Caki2 (cell line): ENCODE data around the gene TXNL4A. TPM values are rescaled to one million over a fixed set of nuclear protein-coding genes. Genes with fewer than 3 reads are reported as not detected.

Experiments
- DNase-seq: peaks from one replicate; pipeline ENCODE4 v3.0.0-alpha.2; 2015; ENCODE audit warnings: low read depth
- in situ Hi-C: cut with HindIII; loops from 2 replicates; pipeline ENCODE4 v1.10.0; 2016; ENCODE audit warnings: low sequenced_read_pairs, low pct_unique_long_range_greater_than_20kb, mixed read lengths
- total RNA-seq: library from RNA; depleted of rRNA; stranded (reverse); fragments of >200 nt; shearing (Covaris generic); gene quantifications from 2 replicates; pipeline ENCODE4 v1.2.3, GENCODE V29; 2014; ENCODE audit warnings: low replicate concordance

The TXNL4A gene
- total RNA-seq, 1 experiment from 2014 or later, result 120 TPM

DNA sequence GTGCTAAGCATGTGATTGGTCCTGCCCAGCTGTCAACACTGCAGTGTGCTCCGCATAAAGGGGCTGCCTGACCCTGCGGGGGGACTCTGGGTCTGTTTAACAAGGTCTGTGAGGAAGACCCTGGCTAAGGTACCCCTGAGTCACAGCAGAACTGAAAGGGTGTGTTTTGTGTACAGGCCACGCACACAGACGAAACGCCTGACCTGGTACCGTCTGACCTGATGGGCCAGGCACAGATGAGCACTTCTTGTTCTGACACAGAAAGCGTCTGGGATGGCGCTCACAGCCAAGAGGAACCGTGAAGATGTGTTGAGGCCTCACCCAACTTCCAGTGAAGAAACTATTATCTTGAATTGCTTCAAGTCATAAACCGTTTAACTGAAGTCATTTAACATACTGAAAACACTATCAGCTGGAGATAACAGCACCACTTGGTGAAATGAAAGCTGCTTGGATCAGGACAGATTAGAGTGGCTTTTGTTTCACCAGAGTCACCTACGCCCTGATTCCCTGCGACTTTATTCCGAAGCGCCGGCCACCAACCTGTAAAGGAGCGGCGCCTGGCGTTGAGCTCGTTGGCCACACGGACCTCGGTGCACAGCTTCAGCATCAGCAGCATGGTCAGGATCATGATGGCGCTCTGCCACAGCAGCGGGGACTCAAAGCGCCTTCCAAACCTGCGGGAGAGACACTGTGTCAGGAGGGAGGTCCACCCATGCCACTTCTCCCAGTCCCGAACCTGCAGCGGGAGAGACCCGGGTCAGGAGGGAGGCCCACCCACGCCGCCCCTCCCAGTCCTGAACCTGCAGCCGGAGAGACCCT is 45.4 kb downstream of the TXNL4A start:
- in situ Hi-C loops, result no loop called here
- DNase-seq, result no peak

DNA sequence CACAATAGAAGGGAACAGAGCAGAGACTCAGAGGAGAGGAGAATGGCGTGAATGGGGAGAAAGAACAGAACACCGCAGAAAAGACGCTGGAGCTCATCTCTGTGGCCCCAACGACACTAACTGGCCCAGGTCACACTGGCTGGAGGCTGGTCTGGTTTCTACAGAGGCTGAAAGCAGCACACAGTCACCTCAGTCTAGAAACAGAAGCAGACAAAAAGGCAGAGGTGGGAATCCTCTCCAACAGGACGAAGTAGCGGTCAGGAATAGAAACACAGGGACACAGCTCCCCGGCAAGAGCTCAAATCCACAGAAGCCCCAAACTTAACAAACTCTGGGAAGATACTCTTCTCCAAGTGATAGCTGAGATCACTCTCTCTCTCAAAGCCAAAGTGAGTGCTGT is 46.2 kb downstream of the TXNL4A start:
- no peak for DNase-seq
- in situ Hi-C loops, result no loop called here

DNA sequence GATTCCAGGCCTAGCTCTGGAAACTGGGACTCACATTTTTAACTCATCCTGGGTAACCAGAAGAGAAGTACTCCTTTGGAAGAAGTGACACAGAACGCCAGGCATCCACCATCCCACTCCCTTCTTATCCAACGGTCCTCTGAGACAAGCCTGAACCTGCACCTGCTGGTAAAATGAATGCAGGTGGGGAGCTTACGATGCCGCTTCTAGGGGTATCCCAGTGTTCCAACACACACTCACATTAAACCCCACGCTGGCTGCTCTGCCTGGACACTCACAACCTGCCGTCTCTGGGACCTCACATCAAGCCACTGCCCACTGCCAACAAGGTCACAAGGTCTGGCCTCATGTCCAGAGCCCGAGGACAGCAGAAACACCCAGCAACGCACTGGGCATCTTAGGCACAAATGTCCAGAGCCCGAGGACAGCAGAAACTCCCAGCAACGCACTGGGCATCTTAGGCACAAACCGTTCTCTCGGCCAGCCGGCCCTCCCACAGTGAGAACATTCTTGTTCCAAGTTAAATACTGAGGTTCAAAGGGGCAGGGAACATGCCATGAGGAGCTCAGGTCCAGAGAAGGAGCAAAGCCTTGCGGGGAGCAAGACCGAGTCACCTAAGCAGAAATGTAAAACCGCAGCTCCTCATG is 46.8 kb downstream of the TXNL4A start:
- in situ Hi-C loops, result no loop called here
- DNase-seq, result no peak

DNA sequence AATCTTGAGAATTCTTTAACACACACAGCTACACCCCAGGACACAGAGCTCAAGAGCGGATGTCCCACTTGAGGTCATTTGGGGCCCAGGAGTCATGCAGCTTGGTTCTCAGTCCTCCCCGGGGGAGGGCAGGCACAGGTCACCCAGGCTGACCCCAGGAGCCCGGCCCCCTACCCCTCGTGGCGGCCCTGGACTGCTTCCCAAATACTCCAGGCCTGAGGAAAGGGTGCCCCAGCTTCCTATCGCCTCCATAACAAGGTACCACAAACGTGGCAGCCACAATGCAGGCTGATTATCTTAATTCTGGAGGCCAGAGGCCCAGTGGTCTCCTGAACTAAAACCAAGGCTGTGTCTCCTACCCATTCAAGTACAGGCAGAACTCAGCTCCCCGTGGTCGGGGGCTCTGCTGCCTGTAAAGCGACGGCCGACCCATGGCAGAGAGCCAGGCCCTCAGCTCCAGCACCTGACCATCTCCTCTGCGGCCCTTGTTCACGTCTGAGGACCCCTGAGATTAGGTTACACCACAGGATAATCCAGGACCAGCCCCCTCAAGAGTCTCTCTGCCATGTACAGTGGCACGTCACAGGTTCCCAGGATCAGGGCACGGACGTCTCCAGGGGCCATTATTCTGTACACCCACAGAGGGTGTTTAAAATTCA is 47.4 kb downstream of the TXNL4A start:
- in situ Hi-C loops, result no loop called here
- DNase-seq, result no peak

DNA sequence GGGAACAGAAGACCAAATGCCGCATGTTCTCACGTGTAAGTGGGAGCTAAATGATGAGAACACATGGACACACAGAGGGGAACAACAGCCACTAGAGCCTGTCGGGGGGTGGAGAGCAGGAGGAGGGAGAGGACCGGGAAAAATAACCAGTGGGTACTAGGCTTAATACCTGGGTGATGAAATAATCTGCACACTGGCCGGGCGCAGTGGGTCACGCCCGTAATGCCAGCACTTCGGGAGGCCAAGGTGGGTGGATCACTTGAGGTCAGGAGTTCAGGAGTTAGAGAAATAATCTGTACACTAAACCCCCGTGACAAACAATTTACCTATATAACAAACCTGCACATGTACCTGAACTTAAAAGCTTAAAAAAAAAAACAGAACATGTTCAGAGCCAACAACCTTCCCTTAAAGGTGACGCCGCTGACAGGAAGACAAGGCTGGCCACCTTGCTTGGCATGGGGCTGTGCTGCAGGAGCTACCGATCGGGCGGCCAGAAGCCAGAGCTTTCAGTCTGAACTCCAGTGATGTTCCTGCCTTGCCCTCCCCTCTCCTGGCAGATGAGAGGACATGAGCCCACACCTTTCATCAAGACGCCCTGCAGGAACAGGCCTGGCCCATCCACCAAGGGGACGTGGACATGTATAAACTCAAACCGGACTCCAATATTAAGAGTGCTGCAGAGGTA is 48.1 kb downstream of the TXNL4A start:
- no peak for DNase-seq
- in situ Hi-C loops, result no loop called here

DNA sequence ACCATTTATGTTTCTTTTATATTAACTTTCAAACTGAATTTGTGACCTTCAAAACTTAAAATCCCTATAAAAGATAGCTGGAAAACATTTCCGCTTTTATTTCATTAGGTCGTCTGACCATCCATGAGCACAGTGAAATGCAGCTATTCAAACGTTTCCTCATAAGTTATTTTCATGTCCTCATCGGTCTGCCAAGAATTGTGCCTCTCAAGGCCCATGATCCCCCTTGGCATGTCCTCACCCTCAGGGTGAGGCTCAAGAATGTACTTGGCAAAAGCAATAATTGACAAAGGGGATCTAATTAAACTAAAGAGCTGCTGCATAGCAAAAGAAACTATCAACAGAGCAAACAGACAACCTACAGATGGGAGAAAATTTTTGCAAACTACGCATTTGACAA is 49.3 kb downstream of the TXNL4A start:
- no peak for DNase-seq
- in situ Hi-C loops, result no loop called here

DNA sequence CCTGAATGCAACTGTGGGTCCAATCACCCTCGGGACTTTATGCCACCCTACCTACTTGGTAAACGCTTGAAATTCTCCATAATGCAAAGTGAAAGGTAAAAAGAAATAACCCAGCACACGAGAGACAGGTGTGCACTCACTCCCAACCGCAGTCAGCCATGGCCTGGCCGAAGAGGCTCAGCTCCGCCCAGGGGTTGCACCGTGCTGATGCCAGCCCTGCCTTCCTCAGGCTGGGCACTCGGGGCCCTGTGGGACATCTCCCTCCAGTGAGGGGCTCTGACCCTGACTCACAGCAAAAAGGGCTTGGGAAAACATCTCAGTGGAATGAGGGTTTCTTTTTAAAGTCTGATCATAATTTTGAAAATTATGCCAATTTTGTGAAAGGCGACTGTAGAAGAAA is 50.2 kb downstream of the TXNL4A start:
- in situ Hi-C loops, result no loop called here
- no peak for DNase-seq

DNA sequence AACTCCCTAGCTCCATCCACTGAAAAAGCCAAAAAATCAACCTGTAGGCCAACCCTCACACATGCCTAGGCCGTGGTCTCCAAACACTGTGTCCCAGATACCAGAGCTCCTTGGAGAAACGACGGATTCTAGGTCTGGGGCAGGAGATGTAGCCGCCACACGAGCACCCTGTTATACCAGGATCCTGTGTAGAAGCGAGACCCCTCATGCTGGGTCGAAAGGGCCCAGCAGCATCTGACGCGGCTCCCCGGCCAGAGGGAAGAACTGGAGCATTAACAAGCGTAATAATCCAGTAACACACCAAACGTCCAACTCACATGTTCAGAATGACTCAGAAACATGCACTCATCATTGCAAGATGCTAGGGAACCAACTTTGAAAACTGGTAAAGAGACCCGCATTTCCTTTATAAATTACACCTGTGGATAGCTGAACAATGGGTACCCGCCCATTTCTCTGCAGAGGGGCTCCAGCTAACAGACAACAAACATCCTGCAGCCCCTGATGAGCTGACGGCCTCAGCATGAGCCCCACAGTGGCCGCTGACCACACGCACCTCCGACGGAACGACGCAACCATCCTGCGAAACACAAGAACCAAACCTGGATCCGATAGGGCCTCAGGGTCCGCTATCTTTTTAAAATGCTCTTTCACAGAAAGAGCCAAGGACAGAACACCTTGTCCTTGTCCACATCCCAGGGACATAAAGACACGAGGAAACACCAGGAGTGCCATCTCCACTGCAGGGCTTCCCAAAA is 51.1 kb downstream of the TXNL4A start:
- in situ Hi-C loops, result no loop called here

DNA sequence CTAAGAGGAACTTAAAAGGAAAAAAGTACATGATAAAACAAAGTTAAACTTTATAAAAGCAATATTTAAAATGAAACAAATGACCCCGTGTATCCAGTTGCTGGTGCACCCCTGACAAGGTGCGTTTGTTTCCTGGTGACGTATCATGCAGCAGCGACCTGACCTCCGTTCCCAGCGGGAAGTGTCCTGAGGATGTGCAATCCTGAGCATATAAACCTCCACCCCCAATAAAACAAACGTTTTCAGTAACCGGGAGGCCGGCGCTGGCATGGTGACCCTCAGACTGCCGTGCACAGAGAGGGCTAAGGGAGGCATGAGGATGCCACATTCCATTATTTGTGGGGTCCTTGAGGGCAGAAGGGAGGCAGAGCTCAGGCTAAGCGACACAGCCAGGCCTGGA is 51.7 kb downstream of the TXNL4A start:
- DNase-seq, result no peak
- in situ Hi-C loops, result no loop called here

More for the DNA sequence above, 51.1 kb downstream of the TXNL4A start:
- no peak for DNase-seq

DNA sequence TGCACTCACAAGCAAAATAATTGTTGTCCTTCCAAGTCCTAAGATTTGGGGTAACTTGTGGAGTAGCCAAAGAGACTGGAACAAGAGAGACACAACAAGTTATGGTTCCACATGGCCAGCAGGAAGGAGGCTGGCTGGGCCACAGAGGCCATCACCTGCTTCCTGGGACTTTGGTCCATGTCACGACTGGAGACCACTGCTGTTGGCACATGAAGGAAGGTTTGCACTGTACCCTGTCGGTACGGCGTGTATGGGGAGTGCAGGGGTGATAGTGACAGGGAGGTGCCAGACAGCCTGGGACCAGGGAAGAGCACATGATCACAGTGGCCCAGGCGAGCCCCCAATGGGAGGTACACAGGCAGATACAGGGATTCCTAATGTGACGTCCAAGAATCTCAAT is 52.4 kb downstream of the TXNL4A start:
- in situ Hi-C loops, result no loop called here
- no peak for DNase-seq

DNA sequence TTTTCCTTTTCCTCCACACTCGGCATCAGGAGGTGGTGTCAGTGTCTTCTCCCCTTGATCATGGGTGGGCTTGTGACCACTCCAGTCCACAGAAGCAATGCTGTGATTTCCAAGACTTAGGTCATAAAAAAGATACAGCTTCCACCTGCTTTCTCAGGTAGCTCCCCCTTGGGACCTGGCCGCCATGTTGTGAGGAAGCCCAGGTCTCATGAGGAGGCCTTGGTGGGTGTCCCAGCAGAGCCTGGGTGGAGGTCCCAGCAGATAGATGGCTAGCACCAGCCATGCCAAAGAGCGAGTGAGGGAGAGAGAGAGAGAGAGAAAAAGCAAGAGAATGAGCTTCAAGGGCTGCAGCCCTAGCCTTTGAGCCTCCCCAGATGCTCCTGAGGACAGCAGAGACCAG is 52.9 kb downstream of the TXNL4A start:
- no peak for DNase-seq
- in situ Hi-C loops, result no loop called here

DNA sequence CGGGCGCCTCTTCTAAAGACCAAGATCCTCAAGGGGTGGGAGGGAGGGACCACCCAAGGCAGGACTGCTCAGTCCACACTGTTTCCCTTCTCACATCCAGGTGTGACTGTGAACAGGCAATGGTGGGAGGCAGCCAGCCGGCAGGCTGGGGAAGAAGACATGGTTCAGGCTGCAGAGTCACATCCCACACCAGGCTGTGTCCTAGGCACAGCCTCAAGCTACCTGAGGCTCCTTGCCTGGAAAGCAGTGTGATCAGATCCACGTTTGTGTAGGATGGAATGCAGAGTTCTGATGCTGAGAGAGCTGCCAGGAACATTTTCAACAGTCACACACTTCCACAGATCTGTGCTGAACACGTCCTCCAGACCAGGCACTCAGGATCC is 53.3 kb downstream of the TXNL4A start:
- in situ Hi-C loops, result no loop called here
- DNase-seq, result no peak

DNA sequence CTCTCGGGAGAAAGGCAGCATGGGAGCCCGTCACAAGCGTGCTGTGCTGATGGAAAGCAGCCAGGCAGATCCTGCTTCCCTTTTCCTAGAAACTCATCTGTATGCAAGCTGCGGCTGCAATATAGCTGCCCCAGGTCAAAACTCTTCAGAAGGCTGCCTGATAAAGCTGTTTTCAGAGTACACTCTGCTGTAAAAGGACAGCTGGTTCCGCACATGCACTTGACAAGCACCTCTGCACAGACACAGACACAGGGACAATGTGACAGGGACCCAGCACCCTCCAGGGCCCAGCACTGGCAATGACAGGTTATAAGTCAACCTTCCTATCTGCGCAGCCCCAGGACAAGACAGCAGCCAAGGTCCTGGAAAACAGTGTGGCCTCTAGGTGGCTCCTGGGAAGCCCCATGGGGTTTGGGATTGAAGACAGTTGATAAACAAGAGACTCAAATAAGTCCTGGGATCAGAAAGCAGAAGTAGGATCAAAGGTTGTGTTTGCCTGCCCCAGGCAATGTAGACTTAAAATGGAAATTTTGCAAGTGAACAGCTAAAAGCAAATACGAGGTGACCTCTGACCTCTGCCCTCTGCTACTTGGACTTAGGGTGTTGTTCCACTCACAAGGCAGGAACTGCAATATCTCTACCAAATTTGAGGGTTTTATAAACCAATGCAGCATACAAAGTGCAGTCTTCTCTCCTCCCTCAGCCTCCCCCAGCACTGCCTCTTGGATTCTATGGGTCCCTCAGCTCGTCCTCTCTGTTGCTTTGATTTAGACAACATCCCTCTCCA is 53.9 kb downstream of the TXNL4A start:
- no peak for DNase-seq
- in situ Hi-C loops, result no loop called here

DNA sequence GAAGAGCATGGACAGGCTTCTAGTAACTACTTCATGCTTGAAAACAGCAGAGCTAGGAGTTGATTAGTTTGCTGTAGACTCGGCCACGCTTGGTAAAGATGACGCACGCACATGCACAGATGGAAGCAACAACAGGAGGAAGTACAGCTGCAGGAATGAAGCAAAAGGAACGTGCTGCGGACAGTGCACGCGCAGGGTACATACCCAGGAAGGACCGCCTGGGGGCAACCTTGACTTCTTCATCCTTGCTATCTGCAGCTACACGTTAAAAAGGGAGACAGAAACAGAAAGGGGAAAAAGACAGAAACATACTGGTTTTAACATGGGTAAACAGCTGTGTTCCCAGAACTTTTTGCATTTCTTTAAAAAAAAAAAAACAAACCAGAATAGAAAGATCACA is 54.6 kb downstream of the TXNL4A start:
- in situ Hi-C loops, result no loop called here
- DNase-seq, result no peak

DNA sequence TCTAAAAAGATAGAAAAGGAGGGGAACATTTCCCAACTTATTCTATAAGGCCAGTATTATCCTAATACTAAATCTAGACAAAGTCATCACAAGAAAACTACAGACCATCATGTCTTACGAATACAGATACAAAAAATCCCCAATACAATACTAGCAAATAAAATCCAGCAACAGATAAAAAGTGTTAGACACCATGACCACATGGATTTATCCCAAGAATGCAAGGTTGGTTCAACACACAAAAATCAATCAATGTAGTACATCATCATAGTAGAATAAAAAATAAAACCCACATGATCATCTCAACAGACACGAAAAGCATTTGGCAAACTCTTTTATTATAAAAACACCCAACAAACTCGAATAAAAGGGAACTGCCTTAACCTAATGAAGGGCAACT is 55.5 kb downstream of the TXNL4A start:
- in situ Hi-C loops, result no loop called here
- no peak for DNase-seq

DNA sequence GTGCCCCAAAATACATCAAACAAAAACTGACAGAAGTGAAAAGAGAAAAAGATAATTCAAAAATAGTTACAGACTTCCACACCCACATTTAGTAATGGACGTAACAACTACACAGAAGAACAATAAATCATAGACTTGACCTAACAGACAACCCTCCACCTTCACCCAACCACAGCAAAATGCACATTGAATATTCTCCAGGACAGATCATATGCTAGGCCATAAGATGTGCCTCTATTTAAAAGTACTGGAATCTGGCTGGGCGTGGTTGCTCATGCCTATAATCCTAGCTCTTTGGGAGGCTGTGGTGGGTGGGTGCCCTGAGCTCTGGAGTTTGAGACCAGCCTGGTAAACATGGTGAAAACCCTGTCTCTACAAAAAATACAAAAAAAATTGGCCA is 56.9 kb downstream of the TXNL4A start:
- no peak for DNase-seq
- in situ Hi-C loops, result no loop called here

DNA sequence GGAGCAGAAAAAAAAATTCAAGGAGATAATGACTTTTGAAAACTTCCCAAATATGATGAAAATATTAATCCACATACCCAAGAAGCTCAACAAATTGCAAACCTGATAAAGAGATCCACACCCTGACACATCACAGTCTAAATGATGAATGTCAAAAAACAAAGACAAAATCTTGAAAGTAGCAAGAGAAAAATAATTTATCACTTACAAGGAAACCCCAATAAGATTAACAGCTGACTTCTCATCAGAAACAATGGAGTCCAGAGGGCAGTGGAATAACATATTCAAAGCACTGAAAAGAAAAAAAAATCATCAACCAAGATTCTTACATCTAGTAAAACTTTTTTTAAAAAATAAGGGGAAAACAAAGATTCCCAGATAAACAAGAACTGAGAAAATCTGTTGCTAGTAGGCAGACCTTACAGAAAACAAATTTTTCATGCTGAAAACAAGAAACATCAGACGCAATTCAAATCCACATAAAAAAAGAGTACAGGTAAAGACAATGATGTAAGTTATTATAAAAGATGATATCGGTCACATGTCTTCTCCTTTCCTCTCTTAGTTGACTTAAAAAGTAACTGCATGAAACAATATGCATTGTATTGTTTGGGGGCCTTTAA is 58.2 kb downstream of the TXNL4A start:
- in situ Hi-C loops, result no loop called here
- no peak for DNase-seq
